HG03097 (cell line): Measurements from ENCODE around the gene ACKR1.

Experiments used
- ATAC-seq: cut with Tn5 transposase; IDR thresholded peaks from one replicate; pipeline ENCODE4 v1.9.1; 2021; ENCODE audit not compliant: unreplicated experiment, low FRiP score

Gene ACKR1, protein sequence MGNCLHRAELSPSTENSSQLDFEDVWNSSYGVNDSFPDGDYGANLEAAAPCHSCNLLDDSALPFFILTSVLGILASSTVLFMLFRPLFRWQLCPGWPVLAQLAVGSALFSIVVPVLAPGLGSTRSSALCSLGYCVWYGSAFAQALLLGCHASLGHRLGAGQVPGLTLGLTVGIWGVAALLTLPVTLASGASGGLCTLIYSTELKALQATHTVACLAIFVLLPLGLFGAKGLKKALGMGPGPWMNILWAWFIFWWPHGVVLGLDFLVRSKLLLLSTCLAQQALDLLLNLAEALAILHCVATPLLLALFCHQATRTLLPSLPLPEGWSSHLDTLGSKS

DNA sequence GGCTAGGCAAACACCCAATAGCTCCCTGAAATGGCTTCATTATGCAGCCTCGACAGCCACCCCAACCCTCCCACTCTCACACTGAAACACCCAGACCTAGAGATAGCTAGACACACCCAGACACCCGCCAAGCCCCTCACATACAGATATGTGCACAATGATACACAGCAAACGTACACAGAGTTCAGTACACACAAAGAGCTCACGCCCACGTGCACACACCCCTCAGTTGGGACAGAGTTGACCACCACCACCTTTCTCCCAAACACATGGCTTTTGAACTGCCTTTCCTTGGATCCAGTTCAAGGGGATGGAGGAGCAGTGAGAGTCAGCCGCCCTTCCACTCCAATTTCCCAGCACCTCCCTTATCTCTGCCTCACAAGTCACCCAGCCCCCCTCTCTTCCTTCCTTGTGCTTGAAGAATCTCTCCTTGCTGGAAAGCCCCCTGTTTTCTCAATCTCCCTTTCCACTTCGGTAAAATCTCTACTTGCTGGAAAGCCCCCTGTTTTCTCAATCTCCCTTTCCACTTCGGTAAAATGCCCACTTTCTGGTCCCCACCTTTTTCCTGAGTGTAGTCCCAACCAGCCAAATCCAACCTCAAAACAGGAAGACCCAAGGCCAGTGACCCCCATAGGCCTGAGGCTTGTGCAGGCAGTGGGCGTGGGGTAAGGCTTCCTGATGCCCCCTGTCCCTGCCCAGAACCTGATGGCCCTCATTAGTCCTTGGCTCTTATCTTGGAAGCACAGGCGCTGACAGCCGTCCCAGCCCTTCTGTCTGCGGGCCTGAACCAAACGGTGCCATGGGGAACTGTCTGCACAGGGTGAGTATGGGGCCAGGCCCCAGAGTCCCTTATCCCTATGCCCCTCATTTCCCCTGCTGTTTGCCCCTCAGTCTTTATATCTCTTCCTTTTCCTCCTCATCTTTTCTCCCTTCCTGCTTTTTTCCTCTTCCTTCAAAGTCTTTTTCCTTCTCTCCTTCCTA lies at the start of gene ACKR1:
TSS of gene ACKR1 (plus strand) at position 715 of the 981 bp plus-strand sequence. CDS start at position 800, 85 bp downstream.
- no peak for ATAC-seq

DNA sequence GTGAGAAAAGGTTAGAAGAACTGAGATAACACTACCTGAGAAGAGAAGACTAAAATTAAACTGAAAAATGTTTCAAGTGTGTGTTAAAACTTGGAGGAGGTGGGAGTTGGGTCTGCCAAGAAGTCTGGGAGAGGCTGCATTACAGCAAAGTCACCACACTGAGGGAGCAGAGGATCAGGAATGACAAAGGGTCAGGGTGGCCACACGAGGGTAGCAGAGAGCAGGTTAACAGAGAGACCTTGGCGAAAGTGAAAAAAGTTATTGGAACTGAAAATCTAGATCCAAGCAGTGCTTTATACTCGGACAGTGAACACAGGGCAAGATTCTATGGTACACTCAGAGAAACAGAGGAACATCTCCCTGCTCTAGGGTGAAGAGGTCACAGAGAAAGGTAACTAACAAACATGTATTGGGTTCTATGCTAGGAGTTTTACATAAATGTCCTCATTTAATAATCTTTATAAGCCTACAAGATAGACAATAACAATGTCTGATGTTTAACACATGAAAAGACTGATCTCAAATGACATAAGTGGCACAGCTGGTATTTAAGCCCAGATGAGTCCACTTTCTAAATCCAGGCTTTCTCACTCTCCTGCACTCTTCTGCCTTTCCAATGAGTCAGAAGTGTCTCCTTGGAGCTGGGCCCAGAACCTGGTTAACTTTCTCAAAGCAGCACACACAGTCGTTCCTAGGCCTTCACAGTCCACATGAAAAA lies 43.5 kb upstream of the ACKR1 start:
- ATAC-seq: peak; percentile 97

DNA sequence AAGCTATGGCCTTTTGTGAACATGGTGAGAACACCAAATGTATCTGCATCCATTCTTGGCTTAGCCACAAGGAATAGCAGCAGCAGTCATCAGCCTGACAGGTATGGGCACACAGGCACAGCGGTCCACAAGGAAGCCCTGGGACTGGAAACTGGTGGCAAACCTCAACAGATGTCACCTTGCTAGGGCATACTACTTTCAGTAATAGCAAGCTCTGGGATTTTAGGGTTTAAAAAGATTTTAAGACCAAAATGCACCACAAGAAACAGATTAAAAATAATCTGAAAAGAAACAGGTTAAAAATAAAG lies 43.0 kb upstream of the ACKR1 start:
- no peak for ATAC-seq

DNA sequence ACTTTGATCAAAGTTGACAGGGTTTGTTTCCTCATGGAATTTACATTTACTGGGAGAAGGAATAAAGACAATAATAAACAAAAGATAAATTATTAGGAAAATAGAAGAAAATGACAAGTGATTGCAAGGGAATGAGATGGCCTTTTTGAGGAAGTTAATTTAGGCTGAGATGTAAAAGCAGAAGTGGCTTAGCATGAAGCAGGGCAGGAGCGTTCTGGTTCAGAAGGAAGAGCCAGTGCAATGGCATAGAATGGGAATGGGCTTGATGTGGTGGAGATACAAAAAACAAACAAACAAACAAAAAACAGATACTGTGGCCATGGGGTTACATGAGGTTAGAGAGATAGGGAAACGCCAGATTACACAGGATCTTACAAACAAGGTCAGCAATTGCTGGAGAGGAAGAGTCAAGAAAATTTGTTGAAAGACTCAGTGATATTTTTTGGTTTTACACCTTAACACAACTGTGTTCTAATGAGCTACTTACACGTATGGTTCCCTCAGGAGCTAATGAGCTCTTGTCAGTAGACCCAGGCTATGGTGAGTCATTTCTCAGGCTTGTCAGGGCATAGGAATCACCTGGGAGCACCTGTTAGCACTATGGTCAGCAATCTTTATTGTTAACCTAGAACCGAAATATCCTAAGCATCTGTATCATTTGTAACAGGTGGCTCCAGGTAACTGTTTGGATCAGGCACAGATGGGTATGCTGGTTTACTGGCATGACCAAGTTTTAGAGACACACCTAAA lies 42.0 kb upstream of the ACKR1 start:
- no peak for ATAC-seq

DNA sequence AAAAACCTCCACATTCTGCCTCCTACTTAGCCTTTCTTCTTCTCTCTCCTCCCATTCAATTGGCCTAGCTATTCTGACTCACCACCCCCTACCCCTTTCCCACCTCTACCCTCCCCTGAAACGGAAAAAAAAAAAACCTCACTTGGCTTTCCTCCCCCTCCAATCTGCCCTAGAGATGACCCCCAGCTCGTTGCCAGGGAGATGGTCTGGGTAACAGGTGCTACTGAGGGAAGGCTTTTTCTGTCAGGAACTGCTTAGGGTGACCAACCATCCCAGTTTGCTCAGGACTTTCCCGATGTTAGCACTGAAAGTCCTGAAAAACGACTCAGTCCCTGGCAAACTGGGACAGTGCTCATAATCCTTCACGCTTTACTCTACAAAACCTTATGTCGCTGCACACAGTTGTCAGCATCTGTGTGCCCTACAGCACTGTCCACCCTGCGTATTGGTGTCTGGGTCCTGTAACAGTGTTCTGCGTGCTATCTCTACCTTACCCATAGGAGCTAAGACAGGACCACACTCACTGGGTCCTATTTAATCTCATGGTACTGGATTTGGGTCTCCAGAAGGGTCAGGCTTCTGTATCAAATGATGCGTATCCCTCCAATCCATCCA lies 41.0 kb upstream of the ACKR1 start:
- no peak for ATAC-seq

DNA sequence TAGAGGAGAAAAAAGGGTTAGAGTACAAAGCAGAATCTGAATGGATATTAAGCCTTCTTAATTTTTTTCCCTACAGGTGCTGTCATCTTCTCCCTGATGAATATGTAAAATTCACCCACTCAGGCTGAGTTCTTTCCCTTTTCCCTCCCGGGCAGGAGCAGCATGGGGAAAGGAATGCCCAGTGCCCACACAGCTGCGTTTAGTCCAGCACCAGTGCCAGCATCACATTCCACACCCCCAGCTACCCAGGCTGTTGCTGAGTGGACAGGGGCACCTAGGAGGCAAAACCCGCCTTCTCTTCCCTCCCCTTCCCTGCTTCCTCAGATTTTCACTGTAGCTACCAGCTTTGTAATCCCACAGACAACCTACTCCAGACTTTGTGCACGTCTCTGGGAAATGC lies 36.6 kb upstream of the ACKR1 start:
- ATAC-seq: no peak

DNA sequence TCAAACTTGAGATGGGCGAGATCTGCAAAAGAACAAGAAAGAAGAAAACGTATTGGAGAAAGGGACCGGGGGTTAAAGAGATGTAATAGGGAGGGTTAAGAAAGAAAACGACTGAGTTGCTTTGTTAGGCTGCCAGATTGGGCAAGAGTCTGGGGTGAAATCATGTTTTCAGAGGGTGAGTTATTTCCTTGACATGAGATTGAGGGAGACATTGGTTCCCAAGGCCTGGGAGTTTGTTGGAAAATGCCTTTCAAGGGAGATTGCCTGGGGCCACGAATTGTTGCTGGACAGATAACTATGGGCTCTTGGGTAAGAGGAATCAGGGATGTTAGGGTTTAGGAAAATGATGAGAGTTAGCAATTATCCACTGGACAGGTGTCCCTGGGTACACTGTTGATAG lies 34.0 kb upstream of the ACKR1 start:
- no peak for ATAC-seq

DNA sequence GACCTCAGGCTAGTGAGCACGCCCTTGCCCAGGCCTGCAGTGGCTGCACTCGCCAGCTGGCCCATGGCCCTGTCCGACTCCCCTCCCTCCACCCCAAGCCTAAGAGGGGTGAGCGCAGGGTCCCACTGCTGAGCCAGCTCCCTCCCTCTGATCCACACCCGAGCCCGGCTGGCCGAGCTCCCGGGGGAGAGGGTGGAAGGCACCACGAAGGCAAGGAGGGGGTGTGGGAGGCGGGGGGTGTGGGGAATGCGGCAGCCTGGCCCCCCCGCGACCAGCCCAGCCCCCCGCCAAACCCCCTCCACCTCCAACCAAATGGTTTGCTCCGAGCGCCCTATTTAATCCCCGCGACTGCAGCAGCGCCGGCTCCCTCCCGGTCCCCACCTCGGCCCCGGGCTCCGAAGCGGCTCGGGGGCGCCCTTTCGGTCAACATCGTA lies 33.4 kb upstream of the ACKR1 start, which contains the start of gene CADM3:
TSS of gene CADM3 (plus strand) at position 362 of the 434 bp plus-strand sequence. CDS start 151 bp downstream, outside the sequence.
- ATAC-seq: no peak

DNA sequence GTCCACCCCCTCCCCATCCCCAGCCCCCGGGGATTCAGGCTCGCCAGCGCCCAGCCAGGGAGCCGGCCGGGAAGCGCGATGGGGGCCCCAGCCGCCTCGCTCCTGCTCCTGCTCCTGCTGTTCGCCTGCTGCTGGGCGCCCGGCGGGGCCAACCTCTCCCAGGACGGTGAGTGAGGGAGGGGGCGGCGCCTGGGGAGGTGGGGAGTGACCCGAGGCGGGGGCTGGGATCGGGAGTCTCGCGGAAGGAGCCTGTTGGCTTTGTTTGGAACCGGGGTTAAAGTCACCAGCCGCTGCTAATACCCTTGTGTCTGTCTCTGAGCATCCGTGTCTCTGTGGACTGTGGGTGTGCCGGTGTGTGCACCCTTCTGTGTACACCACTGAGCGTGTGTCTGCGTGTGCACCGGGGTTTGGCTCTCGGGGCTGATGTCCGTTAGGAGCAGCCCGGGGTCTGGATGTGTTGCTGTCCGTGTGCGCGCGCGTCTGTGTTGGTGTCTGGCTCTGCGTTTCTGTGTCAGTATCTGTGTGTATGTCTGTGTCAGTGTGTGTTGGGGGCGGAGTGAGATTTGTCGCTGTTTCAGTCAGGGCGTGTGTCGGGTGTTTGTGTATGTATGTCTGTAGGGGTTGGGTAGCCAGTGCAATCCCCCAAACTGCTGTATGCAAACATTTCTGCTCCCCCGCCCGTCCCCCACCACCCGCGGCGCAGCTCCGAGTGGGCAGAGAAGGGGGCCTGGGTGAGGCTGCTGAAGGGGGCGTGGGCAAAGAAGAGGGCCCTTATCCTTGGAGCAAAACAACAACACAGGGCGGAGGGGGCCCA lies 32.8 kb upstream of the ACKR1 start:
- no peak for ATAC-seq

DNA sequence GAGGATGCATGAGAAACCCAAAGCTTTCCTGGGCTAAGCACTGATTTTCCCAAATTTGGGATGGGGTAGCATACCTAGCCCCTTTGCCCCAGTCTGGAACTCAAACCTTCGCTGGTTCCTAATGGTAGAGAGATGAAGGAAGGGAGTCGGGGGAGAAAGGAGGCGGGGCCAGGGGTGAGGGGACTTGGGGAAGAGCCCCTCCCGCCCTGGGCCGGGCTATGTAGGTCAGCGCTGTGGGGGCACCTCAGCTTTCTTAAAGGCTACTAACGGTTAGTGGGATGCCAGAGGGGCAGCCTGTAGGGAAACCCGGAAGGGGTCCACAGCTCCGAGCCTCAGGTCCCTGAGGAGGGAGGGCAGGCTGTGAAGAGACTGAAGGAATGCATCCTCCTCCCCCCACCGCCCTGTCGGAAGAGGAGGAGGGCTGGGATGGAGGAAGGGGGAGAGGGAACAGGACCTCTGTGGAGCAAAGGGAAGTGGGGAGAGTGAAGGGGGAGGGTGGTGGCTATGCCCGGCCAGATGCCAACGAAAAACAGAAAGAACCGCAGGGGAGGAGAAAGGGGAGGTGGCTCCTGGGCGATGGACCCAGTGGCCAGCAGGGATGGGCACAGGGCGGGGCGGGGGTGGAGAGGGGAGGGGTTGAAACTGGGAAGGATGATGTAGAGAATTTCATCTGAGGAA lies 31.9 kb upstream of the ACKR1 start:
- ATAC-seq: no peak

DNA sequence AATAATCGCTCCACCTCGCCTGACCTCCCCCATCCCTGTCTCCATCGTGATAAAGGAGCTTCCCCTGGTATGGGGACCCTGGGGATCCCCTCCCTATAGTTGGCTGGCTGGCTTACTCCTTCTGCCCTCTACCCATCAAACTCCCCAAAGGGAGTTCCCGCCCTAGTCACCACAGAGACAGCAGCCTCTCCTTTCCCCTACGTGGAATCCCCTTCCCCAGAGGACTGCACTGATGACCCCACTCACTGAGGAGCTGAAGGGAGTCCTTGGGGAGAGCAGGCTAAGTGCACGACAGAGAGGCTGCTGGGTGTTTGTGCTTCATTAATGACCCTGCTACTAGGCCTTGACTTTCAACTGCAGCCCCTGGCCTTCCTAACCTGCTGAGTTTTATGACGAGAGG lies 31.4 kb upstream of the ACKR1 start:
- no peak for ATAC-seq

DNA sequence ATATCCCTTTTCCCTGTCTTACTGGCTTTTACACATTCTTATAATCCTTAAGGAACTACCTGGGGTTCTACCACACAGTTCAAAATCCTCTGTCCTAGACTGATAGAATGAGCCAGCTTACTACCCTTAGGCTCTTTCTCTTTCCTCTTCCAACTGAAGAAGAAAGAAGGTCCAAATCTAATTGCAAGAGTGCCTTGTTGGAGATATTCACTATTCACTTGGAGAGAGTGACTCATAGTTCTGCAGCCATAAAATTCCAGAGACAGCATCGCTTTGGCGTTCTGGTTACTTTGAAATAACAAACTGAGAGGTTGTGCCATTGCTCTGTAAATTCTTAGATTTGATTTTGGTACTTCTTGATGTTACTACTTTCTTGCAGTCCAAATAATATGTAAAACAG lies 29.1 kb upstream of the ACKR1 start:
- ATAC-seq: no peak

DNA sequence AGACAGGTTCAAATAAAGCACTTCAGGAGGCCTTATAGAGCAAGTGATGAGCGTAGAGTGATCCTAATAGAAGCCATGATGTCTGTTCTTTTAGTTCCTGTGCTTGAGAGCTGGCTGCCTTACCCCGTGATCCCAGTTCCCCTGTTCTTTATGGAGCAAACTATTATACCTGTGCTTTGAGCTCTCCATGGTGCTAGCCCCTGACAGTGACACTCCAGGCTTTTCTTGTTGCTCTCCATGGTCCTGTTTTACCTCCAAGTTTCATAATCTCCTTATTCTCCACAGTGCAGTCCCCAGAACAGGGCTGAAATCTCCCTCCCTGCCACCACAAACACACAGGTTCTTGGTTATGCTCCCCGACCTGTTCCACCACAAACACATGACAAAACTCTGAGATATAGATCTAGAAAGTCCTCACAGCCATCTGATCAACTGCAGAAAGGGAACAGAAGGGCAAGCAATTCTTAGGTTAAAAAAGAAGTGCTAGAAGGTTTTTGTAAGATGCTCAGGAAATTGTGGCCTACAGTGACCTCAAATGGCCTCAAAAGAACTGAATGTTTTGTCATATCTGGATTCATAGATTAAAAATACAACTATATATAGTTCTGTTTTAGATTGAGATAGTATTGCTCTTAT lies 27.3 kb upstream of the ACKR1 start:
- ATAC-seq: no peak

DNA sequence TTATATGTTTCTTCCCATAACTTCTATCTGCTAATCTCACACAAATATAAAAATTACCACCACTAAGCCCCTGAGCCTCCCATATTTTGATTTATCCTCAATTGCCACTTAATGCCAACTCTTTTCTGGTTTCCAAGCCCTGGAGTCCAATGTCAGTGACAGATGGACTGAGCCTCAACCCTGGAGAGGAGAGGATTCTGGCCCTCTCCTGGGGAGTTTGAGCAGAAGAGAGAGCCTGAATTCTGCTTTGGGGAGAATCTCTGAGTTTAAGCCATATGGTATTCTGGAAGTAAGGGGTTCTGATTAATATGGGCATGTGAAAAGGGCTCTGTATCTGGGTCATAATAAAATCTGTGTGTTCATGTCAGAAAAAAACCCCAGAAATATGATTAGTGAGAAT lies 24.8 kb upstream of the ACKR1 start:
- ATAC-seq: no peak

DNA sequence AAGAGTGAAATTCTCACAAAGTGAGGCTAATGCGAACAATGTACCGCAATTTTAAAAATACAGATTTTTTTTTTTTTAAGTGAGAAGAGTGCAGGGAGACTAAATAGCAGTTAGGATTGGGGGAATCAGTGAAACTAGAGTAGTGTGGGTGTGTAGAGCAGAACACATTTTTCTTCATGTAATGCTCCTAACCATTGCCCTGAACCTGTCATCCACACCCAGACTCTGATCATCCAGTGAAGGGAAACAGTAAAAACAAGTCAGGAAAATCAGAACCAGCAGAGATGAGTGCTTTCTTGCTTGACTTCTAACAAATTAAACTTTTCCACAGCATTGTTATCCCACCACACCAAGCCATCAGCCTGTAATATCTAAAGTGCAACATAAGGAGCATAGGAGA lies 24.2 kb upstream of the ACKR1 start:
- no peak for ATAC-seq

DNA sequence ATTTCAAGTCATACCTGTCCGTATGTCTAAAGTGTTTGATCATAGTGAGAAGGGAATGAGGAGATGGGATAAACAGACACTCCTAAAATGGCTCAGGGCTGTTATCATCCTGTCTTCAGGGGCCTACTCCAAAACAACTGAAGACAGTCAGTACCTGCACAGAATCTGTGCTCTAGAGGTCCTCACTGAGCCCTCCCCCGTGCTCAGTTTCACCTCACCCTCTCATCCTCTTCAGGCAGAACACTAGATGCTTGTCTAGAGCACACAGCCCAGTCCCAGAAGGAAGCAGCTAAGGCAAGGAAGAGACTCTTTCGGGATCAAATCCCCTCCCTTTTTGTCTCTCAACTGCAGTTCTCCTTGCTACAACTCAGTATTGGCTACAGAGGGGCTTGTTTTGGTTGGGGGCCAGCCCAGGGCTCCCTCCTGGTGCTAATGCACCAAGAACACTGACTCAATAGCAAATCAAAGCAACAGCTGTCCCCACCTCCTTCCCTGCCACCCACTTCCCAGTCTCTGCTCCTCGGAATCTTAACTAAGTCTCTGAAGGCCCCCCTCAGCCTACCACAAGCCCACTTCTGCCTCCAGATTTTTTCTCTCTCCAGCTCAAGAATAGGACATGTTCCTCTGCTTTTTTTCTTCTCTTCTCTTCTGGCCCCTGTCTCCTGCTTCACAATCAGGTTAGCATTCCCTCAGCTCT lies 23.2 kb upstream of the ACKR1 start:
- no peak for ATAC-seq

DNA sequence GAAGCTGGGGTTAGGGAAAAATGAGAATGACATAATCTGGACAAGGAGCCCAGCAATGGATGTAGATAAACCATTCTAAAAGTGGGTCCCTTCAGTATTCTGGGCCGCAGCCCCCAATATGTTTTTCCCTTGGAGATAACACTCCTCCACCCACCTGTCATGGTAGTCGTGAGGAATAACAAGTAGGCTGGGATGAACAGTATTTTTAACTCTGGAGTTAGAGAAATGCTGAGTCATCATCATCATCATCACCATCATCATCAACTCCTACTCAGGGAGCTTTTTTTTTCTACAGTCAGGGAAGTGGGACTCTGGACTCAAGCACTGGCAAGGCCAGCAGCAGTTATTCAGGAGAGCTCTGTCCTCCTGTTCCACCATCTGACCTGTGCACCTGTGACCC lies 20.5 kb upstream of the ACKR1 start:
- no peak for ATAC-seq
